ENCODE results near the gene NRIP2.
"Not testable (repeated sequence)": the region's sequence is repeated elsewhere in the genome, so short reads cannot be mapped to it uniquely, and the experiment has no call there.

NRIP2 gene

GRCh38 chr12:2864198-2864597 is 29.4 kb upstream of the NRIP2 start:
- TF ChIP-seq CTCF (IDR thresholded peaks at IDR 0.05) = no peak
- DNase-seq (ENCODE audit: low spot score) = no peak
- H3K27ac ChIP-seq = no peak overlapping the region
- H3K4me3 ChIP-seq = no peak overlapping the region

- not testable (repeated sequence) for H3K4me3 ChIP-seq; DNase-seq (ENCODE audit: low spot score); H3K27ac ChIP-seq
These were observed 28.6 kb upstream of the NRIP2 start for GRCh38 chr12:2863402-2863801.

- Histone ChIP-seq H3K27ac (no peak overlapping the region), H3K4me3 (no peak overlapping the region)
- DNase-seq (ENCODE audit: low spot score) = no peak
- no peak for TF ChIP-seq CTCF (IDR thresholded peaks at IDR 0.05)
These were observed 28.0 kb upstream of the NRIP2 start for GRCh38 chr12:2862876-2863275.

GRCh38 chr12:2860170-2860569 is 25.3 kb upstream of the NRIP2 start:
- no peak for DNase-seq (ENCODE audit: low spot score)
- TF ChIP-seq CTCF (IDR thresholded peaks at IDR 0.05) = no peak
- H3K4me3 ChIP-seq = no peak overlapping the region
- H3K27ac ChIP-seq = no peak overlapping the region

GRCh38 chr12:2858944-2859421 is 24.1 kb upstream of the NRIP2 start:
- peak overlapping the region; percentile 24 for H3K4me3 ChIP-seq
- no peak for TF ChIP-seq CTCF (IDR thresholded peaks at IDR 0.05)
- peak overlapping the region in 1 of 2 donors; percentile 63 for H3K27ac ChIP-seq
- DNase-seq (ENCODE audit: low spot score) = no peak

- no peak for TF ChIP-seq CTCF (IDR thresholded peaks at IDR 0.05)
- Histone ChIP-seq H3K4me3 (no peak overlapping the region), H3K27ac (peak overlapping the region in 1 of 2 donors; percentile 63)
- DNase-seq (ENCODE audit: low spot score) = no peak
These were observed 23.5 kb upstream of the NRIP2 start for GRCh38 chr12:2858334-2858733.

GRCh38 chr12:2857576-2857975 is 22.7 kb upstream of the NRIP2 start:
- Histone ChIP-seq H3K4me3 (no peak overlapping the region), H3K27ac (no peak overlapping the region)
- TF ChIP-seq CTCF (IDR thresholded peaks at IDR 0.05) = no peak
- no peak for DNase-seq (ENCODE audit: low spot score)

- TF ChIP-seq CTCF (IDR thresholded peaks at IDR 0.05) = no peak
- Histone ChIP-seq H3K4me3 (no peak within 1 kb of the TSS), H3K27ac (peak within 1 kb of the TSS in 1 of 2 donors; percentile 62)
- no peak for DNase-seq (ENCODE audit: low spot score)
These were observed 22.2 kb upstream of the NRIP2 start, which contains the start of gene TEX52 for GRCh38 chr12:2857021-2857431. TSS of gene TEX52 (minus strand) at chr12:2857039. CDS start at chr12:2857026, 13 bp downstream.

Measured in coronary artery (tissue), 2 donors.